DMS 273 (cell line): Measurements from ENCODE around the gene CADPS2.
A peak's percentile ranks its signal among the peaks of the same experiment; 100 is the strongest.

ENCODE experiments used
- DNase-seq: peaks from one replicate; lab custom pipeline; 2025; ENCODE audit not compliant: unreplicated experiment; lab: John Stamatoyannopoulos, UW

CADPS2 gene

DNA sequence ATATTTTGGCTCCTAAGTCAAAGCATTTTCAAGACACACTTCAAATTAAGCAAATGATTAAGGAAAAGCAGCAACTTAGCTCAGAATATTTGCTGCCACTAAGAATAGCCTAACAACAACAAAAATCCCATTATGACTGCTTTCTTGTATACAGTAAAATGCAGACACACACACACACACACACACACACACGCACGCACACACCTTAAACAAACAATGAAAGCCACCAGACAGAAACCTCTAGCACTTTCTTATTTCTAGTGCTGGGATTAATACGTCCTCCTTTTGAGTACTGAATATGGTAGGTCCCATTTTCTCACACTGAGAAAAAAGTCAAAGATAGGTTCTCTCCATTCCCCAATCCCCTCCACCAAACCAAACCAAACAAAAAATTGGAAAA, 558.3 kb downstream of the CADPS2 start:
- no peak for DNase-seq

DNA sequence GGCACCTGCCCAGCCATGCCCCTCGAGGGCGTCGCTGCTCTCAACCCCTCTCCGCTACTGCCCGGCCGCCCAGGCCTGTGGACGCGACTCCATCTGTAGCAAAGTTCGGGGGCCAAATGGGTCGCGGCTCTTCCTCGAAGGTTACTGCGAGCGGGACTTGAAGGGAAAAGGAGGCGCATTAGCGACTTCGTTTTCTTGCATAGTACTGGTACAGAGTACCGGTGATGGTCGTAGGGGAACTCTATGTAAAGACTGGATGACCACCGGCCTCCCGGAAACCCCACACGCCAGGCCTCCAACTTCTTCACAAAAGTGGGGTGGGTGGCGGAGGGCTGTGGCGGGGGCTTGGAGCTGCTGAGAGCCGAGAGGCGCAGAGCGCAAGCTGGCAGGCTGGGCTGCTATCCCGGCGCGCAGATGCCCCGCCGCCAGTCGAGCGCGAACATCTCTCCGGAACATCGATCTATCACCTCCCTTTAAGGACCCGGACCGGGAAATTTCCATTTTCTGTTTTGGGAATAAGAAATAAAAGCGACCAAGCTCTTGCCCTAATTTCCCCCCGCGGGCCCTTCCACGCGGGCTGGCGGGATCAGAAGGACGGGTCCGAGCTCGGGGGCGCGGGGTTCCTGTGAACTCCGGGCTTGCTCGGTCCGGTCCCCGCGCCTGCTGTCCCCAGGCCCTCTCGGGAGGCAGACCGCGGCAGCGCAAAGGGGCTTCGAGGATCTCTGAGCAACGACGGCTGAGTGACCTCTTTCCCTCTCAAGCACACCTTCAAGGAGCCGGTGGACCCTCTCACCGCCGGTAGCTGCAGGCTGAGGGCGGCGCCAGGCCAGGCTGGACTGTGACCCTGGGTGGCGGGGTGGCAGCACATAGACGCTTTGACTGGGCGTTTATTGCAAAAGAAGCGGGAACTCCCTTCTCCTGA, 569.5 kb downstream of the CADPS2 start:
- no peak for DNase-seq

DNA sequence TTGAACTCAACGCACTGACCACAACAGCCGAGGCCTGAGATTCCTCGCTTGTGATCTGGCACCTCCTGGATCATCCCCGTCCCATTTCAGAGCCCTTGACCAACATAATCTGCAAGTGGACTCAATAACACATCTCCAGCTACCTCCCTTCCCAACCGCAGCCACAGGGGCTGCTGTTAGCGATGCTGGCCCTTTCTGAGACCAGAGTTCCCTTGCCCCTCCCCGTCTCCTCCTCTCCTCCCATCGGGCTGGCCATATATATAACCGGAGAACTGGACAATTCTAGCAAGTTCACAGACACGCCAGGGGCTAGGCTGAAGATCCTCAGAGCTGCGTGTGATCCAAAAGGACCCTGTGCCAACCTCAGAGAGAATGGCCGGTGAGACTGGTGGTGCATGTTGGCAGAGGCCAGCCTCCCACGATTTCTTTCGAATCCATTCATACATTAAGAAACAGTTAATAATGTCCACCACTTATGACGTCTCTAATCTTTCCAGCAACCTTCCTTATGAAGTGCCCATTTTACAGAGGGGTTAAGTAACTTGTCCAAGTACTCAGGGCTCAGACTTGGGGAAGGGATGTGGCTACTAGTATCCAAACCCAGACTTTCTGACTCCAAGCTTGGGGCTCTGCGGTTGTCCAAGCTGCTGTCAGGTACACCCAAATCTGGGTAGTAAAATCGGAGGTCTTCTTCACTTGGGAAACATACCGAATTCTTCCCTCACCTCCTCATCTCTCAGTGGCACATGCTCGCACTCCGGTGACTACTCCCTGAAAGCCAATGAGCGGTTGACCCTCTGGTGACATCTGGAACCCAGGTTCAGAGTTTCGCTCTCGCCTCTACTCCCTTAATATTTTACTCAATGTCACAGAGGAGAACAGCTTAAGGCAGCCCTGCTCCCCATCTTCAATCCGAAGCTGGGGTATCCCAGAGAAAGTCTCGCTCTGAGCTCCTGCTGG, 570.5 kb downstream of the CADPS2 start:
- no peak for DNase-seq

DNA sequence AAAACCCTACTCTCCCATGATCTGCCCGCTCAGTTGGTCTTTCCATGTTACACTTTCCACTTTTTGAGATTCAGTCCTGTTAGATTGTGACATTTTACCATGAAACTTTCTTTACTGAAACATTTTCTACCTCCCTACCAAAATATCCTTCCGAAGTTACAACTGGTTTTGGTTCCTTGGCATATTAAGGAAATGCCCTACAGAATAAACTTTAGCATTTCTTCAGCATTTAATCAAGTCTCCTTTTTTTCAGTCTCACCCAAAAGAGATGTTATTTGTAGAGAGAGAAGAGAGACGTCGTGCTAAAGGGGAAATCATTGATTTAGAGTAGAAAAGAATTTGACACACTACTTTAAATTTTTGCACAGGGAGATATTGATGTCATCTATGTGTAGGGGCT, 572.0 kb downstream of the CADPS2 start:
- DNase-seq, result no peak

DNA sequence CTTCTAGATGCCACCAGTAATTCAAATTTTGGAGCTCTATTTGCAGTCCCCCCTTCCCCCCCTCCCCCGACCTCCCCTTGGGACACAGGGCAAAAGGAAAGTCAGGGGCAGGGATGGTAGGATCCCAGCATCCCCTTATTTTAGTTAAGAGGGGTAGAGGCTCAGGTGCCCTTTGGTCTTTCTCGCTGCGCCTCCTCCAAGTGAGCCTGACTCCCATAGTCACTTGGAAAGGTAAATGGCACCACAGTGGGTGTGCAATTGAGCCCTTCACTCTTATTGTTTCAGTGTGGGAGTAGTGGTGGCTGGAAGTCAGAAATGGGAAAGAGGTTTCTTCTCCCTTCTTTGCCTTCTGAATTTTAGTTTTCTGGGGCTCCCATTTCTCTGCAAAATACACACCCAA, 573.5 kb downstream of the CADPS2 start:
- DNase-seq, result no peak

DNA sequence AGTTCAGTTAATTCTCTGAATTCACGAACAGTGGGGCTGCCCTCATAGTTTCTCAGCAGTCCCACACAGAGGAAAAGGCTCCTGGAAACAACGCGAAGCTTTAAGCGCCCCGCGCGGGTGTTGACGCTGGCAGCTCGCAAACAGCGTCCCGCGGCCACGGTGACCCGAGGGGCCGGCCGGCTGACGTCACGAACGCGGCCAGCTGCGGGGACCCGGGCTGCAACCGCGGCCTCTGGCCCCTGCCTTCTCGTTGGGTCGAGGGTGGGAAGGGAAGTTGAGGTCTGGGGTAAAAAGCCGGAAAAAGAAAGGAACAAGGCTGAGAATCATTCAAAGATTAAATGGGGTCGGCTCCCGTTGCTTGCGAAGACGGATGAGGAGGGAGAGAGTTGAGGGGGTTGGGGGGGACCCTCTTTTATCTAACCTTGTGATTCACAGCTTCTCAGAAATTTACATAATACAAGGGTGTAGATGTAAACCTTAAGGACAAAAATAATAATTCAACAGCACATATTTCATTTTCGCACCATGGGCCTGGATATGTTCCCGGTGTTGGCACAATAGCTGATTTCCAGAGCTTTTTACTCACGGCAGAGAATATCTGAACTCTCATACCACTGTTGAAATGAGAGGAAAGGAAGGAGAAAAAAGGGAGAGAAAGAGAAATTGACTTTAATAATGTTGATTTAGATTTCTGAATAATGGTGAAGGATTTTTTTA, 574.4 kb downstream of the CADPS2 start:
- no peak for DNase-seq

DNA sequence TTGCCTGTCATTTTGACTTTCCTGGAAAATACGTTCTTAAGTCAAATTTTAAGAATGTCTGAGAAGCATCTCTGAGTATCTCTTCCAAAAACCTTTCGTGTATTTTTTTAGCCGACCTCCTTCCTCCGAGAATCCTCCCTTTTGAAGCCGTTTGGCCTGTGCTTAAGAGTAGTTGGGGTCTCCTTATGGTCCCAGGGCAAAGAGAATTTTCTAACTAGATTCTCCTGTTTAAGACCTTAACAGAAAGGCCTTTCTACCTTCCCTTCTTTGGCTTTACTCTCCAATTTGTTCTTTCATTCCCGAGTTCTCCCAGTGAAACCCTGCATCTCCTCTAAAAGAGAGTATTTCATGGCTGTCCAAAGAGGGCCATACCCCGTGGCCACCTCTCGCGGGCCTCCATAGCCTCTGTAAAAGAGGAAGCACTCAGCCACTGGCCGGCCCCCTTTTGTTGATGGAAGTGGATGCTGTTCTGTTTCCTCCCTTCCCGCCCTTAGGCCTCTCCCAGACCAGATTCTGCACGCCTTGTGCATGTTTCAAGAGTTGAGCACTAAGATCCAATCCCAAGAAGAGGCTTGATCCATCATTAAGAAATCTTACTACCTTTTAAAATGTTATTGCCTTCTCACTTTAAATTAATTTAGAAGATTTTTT, 575.1 kb downstream of the CADPS2 start:
- DNase-seq, result no peak

DNA sequence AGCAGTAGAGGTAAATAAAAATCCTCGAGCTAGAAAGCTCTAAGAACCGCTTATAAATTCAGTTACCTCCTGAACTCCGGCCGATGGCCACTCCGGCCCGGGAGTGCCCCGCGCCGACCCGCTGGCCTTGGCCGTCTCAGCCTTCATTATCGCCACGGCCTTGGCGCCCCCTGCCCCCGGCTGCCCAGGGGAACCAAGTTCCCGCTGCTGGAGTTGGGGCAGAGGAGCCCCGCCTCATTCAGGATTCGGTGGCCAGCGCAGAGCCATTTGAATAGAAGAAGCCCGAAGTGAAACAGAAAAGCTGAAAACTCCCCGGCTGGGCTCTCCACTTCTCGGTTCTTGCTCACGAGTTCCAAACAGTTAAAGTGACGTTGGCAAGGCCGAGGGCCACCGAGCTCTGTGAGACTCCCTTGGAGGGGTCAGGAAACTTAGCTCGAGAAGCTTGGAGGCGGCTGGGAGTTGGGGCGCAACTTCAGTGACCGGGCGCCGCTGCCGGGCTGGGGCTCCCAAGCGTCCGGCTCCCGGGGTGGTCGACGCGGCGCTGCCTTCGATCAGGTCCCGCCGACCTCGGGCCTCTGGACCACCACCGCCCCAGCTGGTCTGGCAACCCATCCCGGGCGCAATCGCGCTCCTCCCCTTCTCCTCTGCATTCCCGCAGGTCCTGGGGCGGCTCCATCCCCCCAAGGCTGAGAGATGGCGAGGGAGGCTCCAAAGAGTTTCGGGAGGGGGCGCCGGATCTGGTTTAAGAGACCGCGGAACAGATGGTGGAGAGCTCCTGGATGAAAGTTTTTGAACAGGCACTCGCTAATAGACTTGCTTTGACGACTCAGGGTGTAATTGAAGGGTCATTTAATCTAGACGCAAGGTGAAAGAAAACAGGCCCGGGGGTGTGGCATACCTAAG, 575.9 kb downstream of the CADPS2 start:
- DNase-seq, result peak; percentile 23

DNA sequence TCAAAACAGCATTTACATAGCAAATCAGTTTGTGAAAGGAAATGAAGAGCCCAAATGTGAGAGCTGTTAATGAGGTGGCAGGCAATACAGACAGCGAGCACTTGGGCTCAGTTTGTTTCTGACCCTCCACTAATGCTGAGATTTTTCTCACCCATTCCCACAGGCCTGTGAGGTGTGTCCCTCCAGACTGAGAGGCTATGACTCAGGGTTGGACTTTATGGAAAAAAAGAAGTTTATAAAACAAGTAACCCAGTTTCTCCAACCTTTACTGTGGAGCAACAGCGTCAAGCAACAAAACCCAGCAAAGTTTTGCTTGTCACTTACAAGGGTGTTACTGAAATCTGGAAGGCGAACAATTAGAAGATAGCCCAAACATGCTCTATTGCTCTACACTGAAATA, 576.8 kb downstream of the CADPS2 start:
- DNase-seq, result no peak

DNA sequence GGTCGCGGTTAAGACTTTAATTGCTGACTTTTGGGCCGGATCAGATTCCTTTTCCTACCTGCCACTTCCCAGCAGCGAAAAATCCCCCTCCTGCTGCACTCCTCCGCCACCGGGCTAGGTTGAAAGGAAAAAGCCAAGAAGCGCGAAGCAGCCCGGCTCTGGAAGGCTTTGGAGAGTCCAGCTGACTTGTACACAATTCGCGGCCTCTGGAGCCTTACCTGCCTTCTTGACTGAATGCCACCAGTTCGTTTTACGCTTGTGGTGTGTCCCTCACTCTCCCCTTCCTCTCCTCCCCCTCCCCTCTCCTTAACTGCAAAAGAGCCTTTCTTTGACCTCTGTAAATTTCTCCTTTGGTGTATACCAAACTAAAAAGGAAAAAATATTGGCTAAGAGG, 579.0 kb downstream of the CADPS2 start:
- no peak for DNase-seq

DNA sequence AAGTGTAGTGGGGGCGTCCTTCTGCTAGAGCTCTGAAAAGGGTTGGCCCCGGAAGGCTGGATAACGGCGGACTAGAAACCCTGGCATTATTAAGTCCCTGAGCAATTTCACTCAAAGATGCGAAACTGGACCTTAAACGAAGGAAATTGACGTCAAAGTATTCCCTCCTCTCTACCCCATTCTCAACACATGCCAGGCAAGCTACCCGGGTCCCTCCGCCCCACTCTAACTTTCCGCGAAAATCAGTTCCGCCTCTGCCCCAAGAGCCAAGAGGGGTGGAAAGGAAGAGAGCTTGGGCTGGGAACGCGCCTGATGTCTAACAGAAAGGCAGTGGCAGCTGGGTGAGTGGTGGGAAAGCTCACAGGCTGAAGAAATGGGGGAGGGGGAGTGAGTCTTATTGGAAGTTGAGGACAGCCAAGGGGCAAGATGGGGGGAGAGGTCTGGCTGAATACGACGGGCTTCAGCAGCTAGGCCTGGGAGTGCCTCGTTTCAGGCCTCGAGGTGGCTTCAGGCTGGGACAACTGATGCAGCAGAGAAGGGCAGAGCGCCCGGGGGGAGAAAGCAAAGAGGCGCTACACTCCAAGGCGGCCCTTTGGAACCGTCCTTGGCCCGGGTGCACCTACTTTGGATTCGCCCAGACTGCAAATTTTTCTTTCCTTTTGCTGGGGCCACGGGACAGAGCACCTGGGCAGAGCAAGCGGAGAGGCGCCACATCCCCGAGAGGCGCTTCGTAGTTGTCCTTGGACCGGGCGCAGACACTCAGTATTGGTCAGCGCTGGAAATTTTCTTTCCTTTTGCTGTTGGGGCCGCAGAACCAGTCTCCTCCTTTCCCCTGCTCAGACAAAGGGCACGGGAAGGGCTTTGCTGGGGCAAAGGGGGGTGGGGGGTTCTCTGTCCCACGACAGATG, 579.7 kb downstream of the CADPS2 start:
- DNase-seq, result peak; percentile 22

DNA sequence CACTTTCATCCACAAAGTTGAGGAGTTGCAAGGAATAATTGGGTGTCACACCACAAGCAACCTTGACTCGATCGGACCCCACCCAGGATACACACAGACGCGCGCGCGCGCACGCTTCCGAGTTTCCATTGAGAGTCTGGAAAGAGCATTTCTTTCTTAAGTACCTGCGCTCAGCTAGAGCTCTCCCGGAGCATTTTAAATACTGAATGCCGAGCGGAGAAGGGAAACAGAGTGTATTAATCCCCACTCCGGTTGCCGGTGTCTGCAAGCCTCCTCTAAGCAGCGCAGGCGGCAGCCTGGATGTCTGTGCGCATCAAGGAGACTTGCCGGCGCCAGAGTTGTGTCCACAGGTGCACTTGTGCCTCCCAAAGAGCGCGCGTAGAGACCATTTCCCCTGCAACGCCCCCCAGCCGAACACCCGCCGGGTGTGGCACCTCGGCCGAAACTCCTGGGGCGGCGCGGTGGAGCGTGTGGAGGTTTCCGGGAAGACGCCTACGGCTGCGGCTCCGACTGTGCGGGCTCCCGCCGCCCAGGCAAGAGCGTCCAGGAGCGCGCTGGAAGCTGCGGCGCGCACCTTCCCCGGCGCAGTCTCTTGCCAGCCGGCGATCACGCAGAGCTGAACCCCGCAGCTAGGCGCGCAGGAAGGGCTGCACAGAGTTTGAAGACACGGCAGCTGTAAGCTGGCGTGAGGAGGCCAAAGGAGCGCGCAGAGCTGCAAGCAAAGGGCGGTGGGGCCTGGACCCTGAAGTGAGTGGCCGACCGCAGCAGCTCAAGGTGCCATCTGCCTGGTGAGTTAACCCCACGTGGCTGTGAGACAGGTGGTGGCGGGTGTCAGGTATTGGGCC, 580.6 kb downstream of the CADPS2 start:
- DNase-seq, result peak; percentile 63

DNA sequence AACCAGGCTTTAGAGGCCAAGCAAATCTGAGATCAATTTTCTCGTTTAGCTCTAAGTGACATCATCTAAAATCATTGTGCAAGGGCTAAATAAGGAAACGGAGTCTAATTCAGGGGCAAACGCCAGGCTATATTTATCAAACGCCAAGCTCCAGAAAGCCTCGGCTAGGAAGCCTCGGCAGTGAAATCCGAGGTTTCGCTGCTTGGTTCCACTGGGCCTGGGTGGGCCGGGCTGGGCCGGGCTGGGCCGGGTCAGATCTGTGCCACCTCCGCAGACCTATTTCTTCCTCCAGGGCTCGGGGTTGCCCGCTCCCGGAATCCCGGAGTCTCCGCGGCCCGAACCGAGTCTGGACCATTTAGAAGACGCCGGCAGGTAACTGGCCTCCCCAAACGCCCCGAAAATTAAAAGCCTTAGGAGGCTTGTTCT, 581.3 kb downstream of the CADPS2 start:
- no peak for DNase-seq

DNA sequence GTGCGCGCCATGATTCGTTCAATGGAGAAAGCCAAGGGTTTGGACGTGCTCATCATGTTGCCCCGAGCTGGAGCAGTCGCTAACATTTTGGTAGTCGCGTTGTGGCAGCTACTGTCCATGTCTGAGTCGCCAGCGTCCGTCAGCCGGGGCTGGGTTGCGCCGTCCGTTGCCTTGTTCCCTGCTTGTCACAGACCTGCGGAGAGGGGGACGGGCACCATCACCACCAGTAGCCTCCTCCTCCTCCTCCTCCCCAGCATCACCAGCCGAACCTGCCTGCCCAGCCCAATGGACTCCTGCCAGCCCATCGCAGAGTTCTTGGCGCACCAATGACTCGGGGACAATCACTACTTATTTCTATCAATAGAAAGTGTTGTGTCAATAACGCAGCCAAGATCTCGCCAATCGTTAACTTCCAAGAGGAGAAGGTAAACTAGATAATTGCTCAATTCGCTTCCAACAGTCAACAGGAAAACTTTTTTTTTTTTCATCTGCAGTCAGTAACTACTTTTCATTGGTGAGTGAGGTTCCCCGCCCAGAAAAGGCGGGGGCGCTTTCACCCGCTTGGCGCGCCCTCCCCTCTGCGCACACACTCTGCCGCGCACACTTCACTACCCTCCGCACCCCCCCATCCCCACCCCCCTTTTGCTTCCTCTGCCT, 581.8 kb downstream of the CADPS2 start, which contains the start of gene FEZF1:
TSS of gene FEZF1 (minus strand) at position 432 of the 657 bp plus-strand sequence. CDS start at position 119, 313 bp downstream.
- peak; percentile 31 for DNase-seq

DNA sequence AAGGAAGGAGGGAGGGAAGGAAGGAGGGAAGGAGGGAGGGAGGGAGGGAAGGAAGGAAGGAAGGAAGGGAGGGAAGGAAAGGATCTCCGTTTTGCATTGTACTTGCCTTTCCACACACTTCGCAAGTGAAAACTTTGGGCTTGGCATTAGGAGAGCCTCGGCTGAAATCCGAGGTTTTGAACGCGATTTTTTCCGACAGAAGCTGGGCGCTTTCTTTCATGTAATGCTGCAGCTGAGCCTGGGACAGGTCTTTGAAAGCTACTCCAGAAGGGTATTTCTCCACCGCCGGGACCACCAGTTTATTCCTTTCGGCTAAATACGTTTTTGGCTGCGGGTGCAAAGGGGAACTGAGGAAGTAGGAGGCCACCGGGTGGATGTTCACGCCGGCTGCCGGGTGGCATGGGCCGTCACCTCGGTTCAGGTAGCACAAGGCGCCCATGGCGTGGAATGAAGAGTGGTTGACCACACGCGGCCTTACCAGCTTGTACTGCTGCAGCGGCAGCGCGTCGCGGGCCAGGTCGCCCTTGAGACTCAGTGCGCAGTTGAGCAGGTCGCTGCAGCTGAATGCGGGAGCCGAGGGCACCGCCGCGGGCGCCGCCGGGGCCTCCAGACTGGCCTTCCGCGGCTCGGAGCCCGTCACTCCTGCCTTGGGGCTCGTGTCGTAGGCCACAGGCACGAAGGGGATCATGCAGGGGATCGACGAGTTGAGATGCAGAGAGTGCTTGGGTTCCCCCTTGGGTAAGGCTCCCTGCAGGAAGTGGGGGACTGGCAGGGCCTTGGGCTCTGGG, 582.5 kb downstream of the CADPS2 start:
- peak; percentile 15 for DNase-seq
